GM18951 (cell line): ENCODE data around the gene CNTN6.

Experiments
- POLR2A ChIP-seq: IDR thresholded peaks from 4 replicates; pipeline ENCODE4 v1.6.1; 2011; ENCODE audit warnings: mild to moderate bottlenecking; ENCODE audit not compliant: insufficient read length, insufficient read depth; ENCODE audit errors: extremely low read depth
- in situ Hi-C: fragments of 300-500 bp; cut with MboI; formaldehyde crosslinking; loops from one replicate; pipeline ENCODE4 v1.12.0; 2022; ENCODE audit warnings: low sequenced_read_pairs, mixed read lengths, inconsistent platforms; ENCODE audit not compliant: unreplicated experiment

CNTN6 gene

GRCh38 chr3:1195947-1196346 lies 103.1 kb downstream of the CNTN6 start:
- in situ Hi-C loops, result no loop called here
- no peak for TF ChIP-seq POLR2A

DNA sequence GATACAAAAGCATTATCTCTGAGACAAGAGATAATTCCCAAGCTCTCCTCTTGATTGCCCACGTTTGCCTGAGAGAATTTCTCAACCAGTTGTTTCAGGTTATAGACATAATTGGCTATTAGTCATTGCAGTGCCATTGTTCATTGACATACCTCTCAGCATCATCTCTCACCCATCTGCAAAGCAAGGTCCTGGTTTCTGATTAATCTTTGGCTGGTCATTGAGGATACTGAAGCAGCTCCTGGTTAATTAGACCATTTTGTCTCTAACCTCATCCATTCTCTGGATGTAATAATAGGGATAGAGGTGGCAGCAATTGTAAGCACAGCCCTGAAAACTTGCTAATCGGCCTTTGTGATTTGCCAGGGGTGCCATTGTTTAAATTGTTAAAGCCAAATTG lies 104.2 kb downstream of the CNTN6 start:
- in situ Hi-C loops, result no loop called here
- TF ChIP-seq POLR2A, result no peak

DNA sequence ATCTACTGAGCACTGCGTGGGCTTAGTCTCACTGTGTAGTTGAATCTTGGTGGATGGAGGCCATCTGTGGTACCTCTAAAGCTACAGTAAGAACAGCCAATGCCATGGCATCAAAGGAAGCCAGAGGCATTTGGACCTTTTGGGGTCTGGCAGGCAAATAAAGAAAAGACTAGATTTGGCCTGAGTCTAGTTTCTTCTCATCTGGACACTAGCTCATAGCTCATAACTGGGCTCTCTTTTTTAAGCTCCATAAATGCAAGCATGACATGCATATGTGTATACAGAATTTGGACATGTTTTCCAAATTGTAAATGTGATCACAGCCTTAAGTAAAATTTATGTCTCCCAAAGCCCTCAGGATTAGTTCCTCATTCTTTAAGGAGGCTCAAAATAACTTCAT lies 107.5 kb downstream of the CNTN6 start:
- in situ Hi-C loops, result no loop called here

GRCh38 chr3:1207904-1208303 lies 115.1 kb downstream of the CNTN6 start:
- in situ Hi-C loops, result no loop called here
- TF ChIP-seq POLR2A, result no peak

More for the DNA sequence above, 107.5 kb downstream of the CNTN6 start:
- no peak for TF ChIP-seq POLR2A

DNA sequence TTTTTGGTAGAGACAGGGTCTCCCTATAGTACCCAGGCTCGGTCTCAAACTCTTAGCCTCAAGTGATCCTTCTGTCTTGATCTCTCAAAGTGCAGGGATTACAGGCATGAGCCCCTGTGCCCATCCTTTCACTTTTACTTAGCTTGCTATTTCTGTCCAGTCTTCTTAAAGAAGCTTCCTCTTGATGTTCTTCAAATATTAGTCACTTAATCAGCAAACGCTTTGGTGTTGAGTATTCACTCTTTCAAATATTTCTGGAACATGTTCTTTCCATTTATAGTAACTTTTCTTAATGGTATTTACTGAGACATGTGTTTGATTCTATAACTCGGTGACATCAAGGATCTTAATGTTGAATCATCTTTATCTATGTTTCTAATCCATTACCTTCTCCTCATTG lies 122.1 kb downstream of the CNTN6 start:
- in situ Hi-C loops, result no loop called here
- TF ChIP-seq POLR2A, result no peak

GRCh38 chr3:1216856-1217255 lies 124.0 kb downstream of the CNTN6 start:
- no peak for TF ChIP-seq POLR2A
- in situ Hi-C loops, result no loop called here

GRCh38 chr3:1227111-1227510 lies 134.3 kb downstream of the CNTN6 start:
- in situ Hi-C loops, result no loop called here
- TF ChIP-seq POLR2A, result no peak

DNA sequence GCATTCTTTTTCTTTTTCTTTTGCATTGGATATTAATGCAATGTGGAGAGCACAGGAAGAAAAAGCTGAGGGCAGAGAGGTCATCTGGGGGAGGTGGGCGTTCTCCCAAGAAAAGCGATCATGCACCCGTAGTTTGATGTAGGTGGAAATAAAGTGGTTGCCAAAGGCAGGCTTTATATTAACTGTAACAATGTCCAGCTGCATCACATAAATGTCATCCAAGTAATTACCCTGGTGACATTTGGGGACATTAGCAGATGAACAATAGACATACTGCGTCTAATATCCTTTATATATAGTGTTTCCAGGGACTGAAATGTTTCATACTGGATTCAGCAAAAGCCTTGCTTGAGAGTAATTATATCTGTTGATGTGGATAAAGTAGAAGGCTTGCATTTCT lies 135.5 kb downstream of the CNTN6 start:
- in situ Hi-C loops, result no loop called here
- TF ChIP-seq POLR2A, result no peak

DNA sequence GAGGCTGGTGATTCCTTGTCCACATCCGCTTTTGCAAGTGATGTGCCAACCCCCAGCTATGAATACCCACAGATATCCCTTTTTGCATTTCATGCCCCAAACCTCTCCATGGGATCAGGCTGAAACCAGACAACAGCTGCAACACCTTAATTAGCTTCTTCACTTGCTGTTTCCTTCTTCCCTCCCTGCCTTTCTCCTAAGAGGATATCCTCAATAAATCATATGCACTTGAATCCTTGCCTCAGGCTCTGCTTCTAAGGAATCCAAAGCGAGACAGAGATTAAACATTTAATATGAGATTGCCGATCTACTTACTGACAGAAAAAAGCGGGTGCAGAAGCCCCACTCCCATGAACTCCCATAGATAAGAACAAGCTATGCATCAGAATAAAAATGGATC lies 138.1 kb downstream of the CNTN6 start:
- in situ Hi-C loops, result no loop called here

GRCh38 chr3:1232276-1232675 lies 139.5 kb downstream of the CNTN6 start:
- no peak for TF ChIP-seq POLR2A
- in situ Hi-C loops, result no loop called here

More for the DNA sequence above, 138.1 kb downstream of the CNTN6 start:
- TF ChIP-seq POLR2A, result no peak

- in situ Hi-C loops, result no loop called here
- TF ChIP-seq POLR2A, result no peak
Measured at GRCh38 chr3:1235526-1236120, 142.8 kb downstream of the CNTN6 start.

- in situ Hi-C loops, result no loop called here
Measured at GRCh38 chr3:1251282-1252060, 158.6 kb downstream of the CNTN6 start.

GRCh38 chr3:1252061-1252430 lies 159.2 kb downstream of the CNTN6 start:
- in situ Hi-C loops, result no loop called here
- TF ChIP-seq POLR2A, result no peak

More at GRCh38 chr3:1251282-1252060, 158.6 kb downstream of the CNTN6 start:
- no peak for TF ChIP-seq POLR2A

DNA sequence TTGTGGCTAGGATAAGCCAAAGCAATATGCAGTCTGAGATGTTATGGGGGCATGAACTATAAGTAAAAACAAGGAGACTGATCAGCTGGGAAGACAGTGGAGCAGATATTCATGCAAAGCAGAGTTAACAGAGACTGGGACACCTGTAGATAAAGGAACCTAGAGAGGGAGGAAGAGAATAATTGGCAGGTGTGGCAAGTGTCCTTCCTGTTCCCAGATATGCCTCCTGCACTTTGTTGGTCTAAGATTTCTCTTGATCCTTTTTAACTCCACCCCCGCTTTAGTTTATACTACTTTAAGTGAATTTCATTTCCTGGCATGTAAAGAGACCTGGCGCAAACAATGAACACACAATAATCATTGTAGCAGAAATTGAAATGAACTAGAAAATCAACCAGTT lies 169.4 kb downstream of the CNTN6 start:
- in situ Hi-C loops, result no loop called here
- no peak for TF ChIP-seq POLR2A

- no peak for TF ChIP-seq POLR2A
- in situ Hi-C loops, result no loop called here
Measured at GRCh38 chr3:1263121-1263520, 170.3 kb downstream of the CNTN6 start.

DNA sequence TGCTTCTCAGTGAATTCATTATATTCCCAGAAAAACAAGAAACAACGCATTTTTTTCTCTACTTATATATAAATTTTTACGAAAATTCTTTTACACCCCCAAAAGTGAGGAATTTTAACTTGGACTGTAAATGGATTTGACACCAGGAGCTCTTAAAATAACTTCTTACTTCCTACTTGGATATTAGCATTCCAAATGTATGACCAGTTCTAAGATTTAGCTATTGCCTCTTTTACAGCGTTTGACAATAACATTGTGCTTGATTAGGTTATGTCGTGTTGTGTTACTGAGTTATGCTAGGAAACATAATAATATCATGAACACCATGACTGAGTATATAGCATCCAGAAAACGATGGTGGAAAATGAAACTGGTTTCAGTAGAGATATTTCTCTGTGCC lies 177.0 kb downstream of the CNTN6 start:
- in situ Hi-C loops, result no loop called here
- TF ChIP-seq POLR2A, result no peak
